ENCODE data around the gene MVD.

Gene MVD

GRCh38 chr16:88606148-88606757 lies 56.6 kb downstream of the MVD start:
- DNase-seq (ENCODE audit: low read depth): no peak

- no peak for DNase-seq (ENCODE audit: low read depth)
Measured at GRCh38 chr16:88605186-88606147, 57.4 kb downstream of the MVD start.

- DNase-seq (ENCODE audit: low read depth): no peak
Measured at GRCh38 chr16:88602091-88602490, 60.8 kb downstream of the MVD start.

All from EH (cell line).